CD4-positive, alpha-beta T cell (primary cell): ENCODE measurements around the gene FAM76B. TPM values are rescaled to one million over a fixed set of nuclear protein-coding genes. Genes with fewer than 3 reads are reported as not detected.
"Not testable (repeated sequence)": the region's sequence is repeated elsewhere in the genome, so short reads cannot be mapped to it uniquely, and the experiment has no call there.

Experiments used
- ATAC-seq: fragments of 200-7000 bp; cut with Tn5 transposase; one replicate; pipeline ENCODE4 v1.10.0; 2022; ENCODE audit warnings: mild to moderate bottlenecking; ENCODE audit not compliant: poor library complexity
- CTCF ChIA-PET: fragments of 350-600 bp; sonication (Branson Sonifier 250); formaldehyde crosslinking; loops from one replicate; lab custom pipeline; 2021; ENCODE audit warnings: antibody characterized with exemption, inconsistent platforms; lab: Charles Lee
- POLR2A ChIA-PET: fragments of 350-600 bp; sonication (Branson Sonifier 250); formaldehyde crosslinking; loops from one replicate; lab custom pipeline; 2021; ENCODE audit warnings: antibody characterized with exemption, inconsistent platforms; lab: Charles Lee
- DNase-seq, 14 experiments: peaks; one replicate each; pipeline ENCODE4 v3.0.0-alpha.2; 2013 to 2020; ENCODE audit warnings: mixed read lengths in 2 of 14
- H3K27ac ChIP-seq, 2 donors: one replicate each; pipeline versions ENCODE4 v1.5.1 to v1.7.0; 2013; ENCODE audit warnings: low read length in 2 of 2, low read depth in 1 of 2, mild to moderate bottlenecking in 1 of 2
- H3K27me3 ChIP-seq, 2 experiments: 1 replicate in 1 of 2; 2 replicates in 1 of 2; pipeline versions ENCODE4 v1.6.1 to v1.7.0; 2013; ENCODE audit warnings: low read length in 2 of 2, control low read depth in 1 of 2, mild to moderate bottlenecking in 1 of 2, moderate library complexity in 1 of 2; ENCODE audit not compliant: insufficient read depth in 2 of 2, control insufficient read depth in 1 of 2
- H3K36me3 ChIP-seq: one replicate; pipeline ENCODE4 v1.6.1; 2013; ENCODE audit warnings: low read length, control low read depth; ENCODE audit not compliant: insufficient read depth
- H3K4me1 ChIP-seq: one replicate; pipeline ENCODE4 v1.6.1; 2013; ENCODE audit warnings: low read length, control low read depth; ENCODE audit not compliant: insufficient read depth
- H3K4me3 ChIP-seq: one replicate; pipeline ENCODE4 v1.5.1; 2013; ENCODE audit warnings: mild to moderate bottlenecking, low read length, moderate library complexity
- H3K9me3 ChIP-seq, 2 experiments: 1 replicate in 1 of 2; 2 replicates in 1 of 2; pipeline versions ENCODE4 v1.6.1 to v1.7.0; 2013; ENCODE audit warnings: low read length in 2 of 2, mild to moderate bottlenecking in 2 of 2, control low read depth in 1 of 2, moderate library complexity in 1 of 2; ENCODE audit not compliant: control insufficient read depth in 1 of 2, insufficient read depth in 1 of 2
- H3K27ac Mint-ChIP-seq: one replicate; pipeline ENCODE4 v1.8.0; 2020; ENCODE audit warnings: mixed read lengths
- H3K27me3 Mint-ChIP-seq: one replicate; pipeline ENCODE4 v1.8.0; 2021; ENCODE audit warnings: mixed read lengths
- H3K36me3 Mint-ChIP-seq: one replicate; pipeline ENCODE4 v1.8.0; 2021; ENCODE audit warnings: low read depth, mixed read lengths
- H3K4me1 Mint-ChIP-seq: one replicate; pipeline ENCODE4 v1.8.0; 2021; ENCODE audit warnings: low read depth, mixed read lengths
- H3K4me3 Mint-ChIP-seq: one replicate; pipeline ENCODE4 v1.8.0; 2020; ENCODE audit warnings: mild to moderate bottlenecking, mixed read lengths
- H3K9me3 Mint-ChIP-seq: one replicate; pipeline ENCODE4 v1.8.0; 2020; ENCODE audit warnings: mixed read lengths
- CTCF ChIP-seq: fragments of 200-600 bp; IDR thresholded peaks from one replicate; pipeline ENCODE4 v1.8.0; 2022; ENCODE audit warnings: antibody characterized with exemption, mild to moderate bottlenecking
- intact Hi-C, 2 experiments: fragments of 100-400 bp; cut with DNase I in 1 of 2; cut with micrococcal nuclease in 1 of 2; formaldehyde crosslinking; loops; one replicate each; pipeline versions ENCODE4 v1.15.1 to v1.9.0; 2023 to 2025; cut with DNase I, micrococcal nuclease
- total RNA-seq, 174 experiments: library from RNA in 2 of 174; stranded (reverse) in 2 of 174; gene quantifications; one replicate each; pipeline ENCODE4 v1.2.3 and lab custom pipeline; 2021 to 2026

Gene FAM76B
- total RNA-seq, 2 experiments from 2014 or later, result 95.1 to 101 TPM

- H3K4me1 ChIP-seq, result no peaks in the 10 kb centered on the region
- DNase-seq (no peak), ATAC-seq (no peak)
- POLR2A ChIA-PET, result no interaction called here
- intact Hi-C loops, result no loop called here
- peaks cover 33% of the 10 kb centered on the region for H3K36me3 ChIP-seq
- no peaks in the 10 kb centered on the region for H3K27me3 ChIP-seq
- H3K36me3 Mint-ChIP-seq, result peaks cover 64% of the 10 kb centered on the region
- H3K4me3 ChIP-seq, result no peak overlapping the region
- no peaks in the 10 kb centered on the region for H3K9me3 Mint-ChIP-seq
- no peak for TF ChIP-seq CTCF
- no peaks in the 10 kb centered on the region for H3K9me3 ChIP-seq
- H3K27ac ChIP-seq, result no peak overlapping the region
- H3K27ac Mint-ChIP-seq, result no peak overlapping the region
- no peak overlapping the region for H3K4me3 Mint-ChIP-seq
- no peaks in the 10 kb centered on the region for H3K4me1 Mint-ChIP-seq
- CTCF ChIA-PET, result no interaction called here
- H3K27me3 Mint-ChIP-seq, result no peaks in the 10 kb centered on the region
Observed at GRCh38 chr11:95816037-95816436, 26.5 kb upstream of the FAM76B start.

GRCh38 chr11:95811052-95811451 lies 21.5 kb upstream of the FAM76B start:
- H3K4me1 Mint-ChIP-seq, H3K9me3 Mint-ChIP-seq, H3K27ac ChIP-seq, CTCF ChIA-PET, H3K4me1 ChIP-seq, ATAC-seq, H3K4me3 Mint-ChIP-seq, DNase-seq, POLR2A ChIA-PET, H3K27me3 Mint-ChIP-seq, H3K27ac Mint-ChIP-seq, intact Hi-C loops, H3K27me3 ChIP-seq, H3K9me3 ChIP-seq, H3K4me3 ChIP-seq: not testable (repeated sequence)
- H3K36me3 Mint-ChIP-seq, result peaks cover 30% of the 10 kb centered on the region
- peaks cover 12% of the 10 kb centered on the region for H3K36me3 ChIP-seq

GRCh38 chr11:95806464-95806863 lies 16.9 kb upstream of the FAM76B start:
- H3K27ac ChIP-seq, ATAC-seq, H3K9me3 Mint-ChIP-seq, H3K4me3 Mint-ChIP-seq, H3K4me3 ChIP-seq, intact Hi-C loops, H3K27ac Mint-ChIP-seq, CTCF ChIA-PET, H3K4me1 Mint-ChIP-seq, H3K27me3 ChIP-seq, H3K27me3 Mint-ChIP-seq, H3K36me3 ChIP-seq, H3K4me1 ChIP-seq, H3K9me3 ChIP-seq: not testable (repeated sequence)
- H3K36me3 Mint-ChIP-seq, result peaks cover 28% of the 10 kb centered on the region
- POLR2A ChIA-PET, result interaction anchor here (2.1 kb wide), 1 partner anchor 17 kb away, joined by 9 read pairs; the partner anchor contains the start of genes CEP57 and FAM76B
- peak in 5 of 14 experiments; percentile 2 to 46 (median 13) for DNase-seq

- no peaks in the 10 kb centered on the region for H3K9me3 ChIP-seq
- TF ChIP-seq CTCF, result no peak
- no peaks in the 10 kb centered on the region for H3K27me3 Mint-ChIP-seq
- H3K27ac Mint-ChIP-seq, result no peak overlapping the region
- H3K36me3 Mint-ChIP-seq, result peaks cover 34% of the 10 kb centered on the region
- DNase-seq (peak in 1 of 14 experiments; percentile 21), ATAC-seq (no peak)
- no peak overlapping the region for H3K4me3 ChIP-seq
- H3K4me1 Mint-ChIP-seq, result no peaks in the 10 kb centered on the region
- peaks cover 5% of the 10 kb centered on the region for H3K4me1 ChIP-seq
- intact Hi-C loops, result no loop called here
- CTCF ChIA-PET, result no interaction called here
- no peaks in the 10 kb centered on the region for H3K9me3 Mint-ChIP-seq
- POLR2A ChIA-PET, result interaction anchor here (2.1 kb wide), 1 partner anchor 16 kb away, joined by 9 read pairs; the partner anchor contains the start of genes CEP57 and FAM76B
- peaks cover 11% of the 10 kb centered on the region for H3K36me3 ChIP-seq
- H3K27ac ChIP-seq, result no peak overlapping the region
- no peaks in the 10 kb centered on the region for H3K27me3 ChIP-seq
- H3K4me3 Mint-ChIP-seq, result no peak overlapping the region
Observed at GRCh38 chr11:95805869-95806268, 16.3 kb upstream of the FAM76B start.
